Neural progenitor cell (in vitro differentiated cells): Measurements from ENCODE around the gene DCAF7. TPM values are rescaled to one million over a fixed set of nuclear protein-coding genes. Genes with fewer than 3 reads are reported as not detected.

Source experiments
- DNase-seq: peaks from one replicate; pipeline ENCODE4 v3.0.0-alpha.2; 2016; ENCODE audit warnings: low spot score
- H2AFZ ChIP-seq: fragments of 200-600 bp; sonication (generic); replicated peaks from 2 replicates; pipeline ENCODE4 v1.6.1; 2016; ENCODE audit warnings: antibody characterized with exemption
- H3F3A ChIP-seq: fragments of 200-600 bp; sonication (generic); 2 replicates; pipeline ENCODE4 v1.6.1; 2016; ENCODE audit warnings: antibody characterized with exemption, low read depth
- H3K27ac ChIP-seq: fragments of 200-600 bp; sonication (generic); 2 replicates; pipeline ENCODE4 v1.5.1; 2016; ENCODE audit warnings: mild to moderate bottlenecking
- H3K27me3 ChIP-seq: fragments of 200-600 bp; sonication (generic); 2 replicates; pipeline ENCODE4 v1.6.1; 2016; ENCODE audit warnings: mild to moderate bottlenecking, moderate library complexity
- H3K36me3 ChIP-seq: fragments of 200-600 bp; sonication (generic); 2 replicates; pipeline ENCODE4 v1.5.1; 2016
- H3K4me1 ChIP-seq: fragments of 200-600 bp; sonication (generic); 2 replicates; pipeline ENCODE4 v1.6.1; 2016; ENCODE audit warnings: mixed run types
- H3K4me2 ChIP-seq: fragments of 200-600 bp; sonication (generic); 2 replicates; pipeline ENCODE4 v1.6.1; 2016
- H3K4me3 ChIP-seq: fragments of 200-600 bp; sonication (generic); 2 replicates; pipeline ENCODE4 v1.5.1; 2016
- H3K79me2 ChIP-seq: fragments of 200-600 bp; sonication (generic); 2 replicates; pipeline ENCODE4 v1.6.1; 2016; ENCODE audit warnings: low read depth
- H3K9ac ChIP-seq: fragments of 200-600 bp; sonication (generic); 2 replicates; pipeline ENCODE4 v1.6.1; 2016
- H3K9me3 ChIP-seq: fragments of 200-600 bp; sonication (generic); 2 replicates; pipeline ENCODE4 v1.5.1; 2016; ENCODE audit warnings: low read depth
- H4K20me1 ChIP-seq: fragments of 200-600 bp; sonication (generic); 2 replicates; pipeline ENCODE4 v1.6.1; 2016; ENCODE audit warnings: low read depth
- H3K27ac Mint-ChIP-seq: 3 replicates; pipeline ENCODE4 v1.8.0; 2021; ENCODE audit warnings: mixed read lengths
- H3K27me3 Mint-ChIP-seq: 2 replicates; pipeline ENCODE4 v1.8.0; 2022; ENCODE audit warnings: low read depth, mild to moderate bottlenecking, inconsistent platforms, moderate library complexity, mixed read lengths; ENCODE audit not compliant: insufficient read depth
- H3K36me3 Mint-ChIP-seq: 3 replicates; pipeline ENCODE4 v1.8.0; 2021; ENCODE audit warnings: mixed read lengths
- H3K4me1 Mint-ChIP-seq: 3 replicates; pipeline ENCODE4 v1.8.0; 2021; ENCODE audit warnings: mixed read lengths
- H3K4me3 Mint-ChIP-seq: 3 replicates; pipeline ENCODE4 v1.8.0; 2021; ENCODE audit warnings: mild to moderate bottlenecking, moderate library complexity, mixed read lengths
- H3K9me3 Mint-ChIP-seq: 3 replicates; pipeline ENCODE4 v1.8.0; 2020; ENCODE audit warnings: mixed read lengths
- CTCF ChIP-seq: fragments of 200-600 bp; sonication (generic); IDR thresholded peaks from 2 replicates; pipeline ENCODE4 v1.5.1; 2017; ENCODE audit warnings: antibody characterized with exemption, mild to moderate bottlenecking
- EZH2 ChIP-seq: fragments of 200-600 bp; sonication (generic); IDR thresholded peaks from 2 replicates; pipeline ENCODE4 v1.6.1; 2017; ENCODE audit warnings: antibody characterized with exemption, mild to moderate bottlenecking, moderate library complexity
- EZH2phosphoT487 ChIP-seq: fragments of 200-600 bp; sonication (generic); IDR thresholded peaks from 2 replicates; pipeline ENCODE4 v1.6.1; 2017; ENCODE audit warnings: antibody characterized with exemption
- total RNA-seq: library from RNA; depleted of rRNA; stranded (reverse); fragments of >200 nt; gene quantifications from 2 replicates; pipeline ENCODE4 v1.2.3, GENCODE V29; 2015; ENCODE audit warnings: low replicate concordance

DCAF7 gene
- total RNA-seq, 1 donor from 2014 or later = 56.5 TPM

DNA sequence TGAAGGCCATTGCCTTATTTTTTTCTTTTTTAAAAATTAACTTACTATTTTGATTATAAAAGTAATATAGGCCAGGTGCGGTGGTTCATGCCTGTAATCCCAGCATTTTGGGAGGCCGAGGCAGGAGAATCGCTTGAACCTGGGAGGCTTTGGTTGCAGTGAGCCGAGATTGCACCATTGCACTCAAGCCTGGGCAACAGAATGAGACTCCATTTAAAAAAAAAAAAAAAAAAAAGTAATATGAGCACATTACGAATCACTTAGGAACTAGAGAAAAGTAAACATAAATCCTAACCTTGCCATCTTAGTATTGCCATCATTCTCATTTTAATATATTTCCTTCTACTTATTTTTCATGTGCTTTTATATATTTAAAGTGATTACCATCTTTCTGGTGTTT, 37.5 kb downstream of the DCAF7 start:
- no peak for DNase-seq
- Histone ChIP-seq H3K36me3 (no peaks in the 10 kb centered on the region), H4K20me1 (no peaks in the 10 kb centered on the region), H3F3A (no peaks in the 10 kb centered on the region), H3K79me2 (no peaks in the 10 kb centered on the region), H2AFZ (no peak overlapping the region), H3K27ac (no peak overlapping the region), H3K4me3 (no peak overlapping the region), H3K4me1 (no peaks in the 10 kb centered on the region), H3K27me3 (no peaks in the 10 kb centered on the region), H3K9me3 (no peaks in the 10 kb centered on the region), H3K4me2 (no peak overlapping the region), H3K9ac (no peak overlapping the region)
- TF ChIP-seq EZH2phosphoT487 = no peak
- no peak for TF ChIP-seq CTCF
- TF ChIP-seq EZH2 = no peak
- Mint-ChIP-seq H3K27me3 (no peaks in the 10 kb centered on the region), H3K9me3 (no peaks in the 10 kb centered on the region), H3K4me3 (no peak overlapping the region), H3K27ac (no peak overlapping the region), H3K36me3 (peaks cover 33% of the 10 kb centered on the region), H3K4me1 (no peaks in the 10 kb centered on the region)

GRCh38 chr17:63588797-63589196, 38.5 kb downstream of the DCAF7 start:
- Histone ChIP-seq H3K9me3 (no peaks in the 10 kb centered on the region), H3K4me2 (no peak overlapping the region), H4K20me1 (no peaks in the 10 kb centered on the region), H3K36me3 (no peaks in the 10 kb centered on the region), H3K9ac (no peak overlapping the region), H2AFZ (no peak overlapping the region), H3K27ac (no peak overlapping the region), H3K27me3 (no peaks in the 10 kb centered on the region), H3K79me2 (no peaks in the 10 kb centered on the region), H3K4me3 (no peak overlapping the region), H3F3A (no peaks in the 10 kb centered on the region), H3K4me1 (no peaks in the 10 kb centered on the region)
- Mint-ChIP-seq H3K4me3 (no peak overlapping the region), H3K4me1 (no peaks in the 10 kb centered on the region), H3K36me3 (peaks cover 28% of the 10 kb centered on the region), H3K27ac (no peak overlapping the region), H3K27me3 (no peaks in the 10 kb centered on the region), H3K9me3 (no peaks in the 10 kb centered on the region)
- TF ChIP-seq EZH2phosphoT487 = no peak
- DNase-seq = no peak

GRCh38 chr17:63589646-63590045, 39.4 kb downstream of the DCAF7 start:
- no peaks in the 10 kb centered on the region for H3K9me3 Mint-ChIP-seq
- no peak overlapping the region for H3K4me2 ChIP-seq
- H3K79me2 ChIP-seq = no peaks in the 10 kb centered on the region
- H3K9me3 ChIP-seq = no peaks in the 10 kb centered on the region
- no peak overlapping the region for H3K4me3 Mint-ChIP-seq
- no peaks in the 10 kb centered on the region for H3K27me3 Mint-ChIP-seq
- H4K20me1 ChIP-seq = no peaks in the 10 kb centered on the region
- H3K4me3 ChIP-seq = no peak overlapping the region
- H3K9ac ChIP-seq = no peak overlapping the region
- H3K27ac Mint-ChIP-seq = no peak overlapping the region
- no peaks in the 10 kb centered on the region for H3K27me3 ChIP-seq
- no peak for DNase-seq
- no peaks in the 10 kb centered on the region for H3K4me1 Mint-ChIP-seq
- H3K27ac ChIP-seq = no peak overlapping the region
- H3K36me3 ChIP-seq = no peaks in the 10 kb centered on the region
- H3F3A ChIP-seq = no peaks in the 10 kb centered on the region
- H2AFZ ChIP-seq = no peak overlapping the region
- TF ChIP-seq EZH2phosphoT487 (no peak), EZH2 (no peak), CTCF (no peak)
- H3K4me1 ChIP-seq = no peaks in the 10 kb centered on the region
- H3K36me3 Mint-ChIP-seq = peaks cover 26% of the 10 kb centered on the region

- TF ChIP-seq CTCF (no peak), EZH2 (no peak), EZH2phosphoT487 (no peak)
- H4K20me1 ChIP-seq = no peaks in the 10 kb centered on the region
- no peaks in the 10 kb centered on the region for H3K36me3 ChIP-seq
- no peaks in the 10 kb centered on the region for H3K9me3 Mint-ChIP-seq
- no peaks in the 10 kb centered on the region for H3K9me3 ChIP-seq
- no peak overlapping the region for H3K4me3 Mint-ChIP-seq
- H3K4me1 Mint-ChIP-seq = no peaks in the 10 kb centered on the region
- H3F3A ChIP-seq = no peaks in the 10 kb centered on the region
- no peak overlapping the region for H3K27ac ChIP-seq
- peaks cover 16% of the 10 kb centered on the region for H3K36me3 Mint-ChIP-seq
- H3K4me2 ChIP-seq = no peak overlapping the region
- no peaks in the 10 kb centered on the region for H3K27me3 ChIP-seq
- DNase-seq = no peak
- H3K79me2 ChIP-seq = no peaks in the 10 kb centered on the region
- no peak overlapping the region for H3K9ac ChIP-seq
- no peak overlapping the region for H3K4me3 ChIP-seq
- no peak overlapping the region for H2AFZ ChIP-seq
- no peaks in the 10 kb centered on the region for H3K4me1 ChIP-seq
- H3K27me3 Mint-ChIP-seq = no peaks in the 10 kb centered on the region
- no peak overlapping the region for H3K27ac Mint-ChIP-seq
Measured at GRCh38 chr17:63592797-63593196, 42.5 kb downstream of the DCAF7 start.
